Adrenal gland (tissue), 12 donors: Measurements from ENCODE around the gene CYP19A1. TPM values are rescaled to one million over a fixed set of nuclear protein-coding genes. Genes with fewer than 3 reads are reported as not detected.
"Not testable (repeated sequence)": the region's sequence is repeated elsewhere in the genome, so short reads cannot be mapped to it uniquely, and the experiment has no call there.

Source experiments
- DNase-seq, 7 donors: peaks; one replicate each; pipeline ENCODE4 v3.0.0-alpha.2; 2019 to 2020
- H3K27ac ChIP-seq, 5 donors: fragments of 200-600 bp; sonication (generic) in 4 of 5; 1 replicate in 3 of 5; 2 replicates in 2 of 5; pipeline versions ENCODE4 v1.5.1 to v1.8.0; 2016 to 2020; ENCODE audit warnings: mild to moderate bottlenecking in 1 of 5
- H3K27me3 ChIP-seq: fragments of 200-600 bp; 2 replicates; pipeline ENCODE4 v1.8.0; 2021
- H3K36me3 ChIP-seq, 2 donors: fragments of 200-600 bp; replicated peaks in 1 of 2; 1 replicate in 1 of 2; 2 replicates in 1 of 2; pipeline versions ENCODE4 v1.5.1 to v1.8.0; 2018 to 2022
- H3K4me1 ChIP-seq, 2 donors: fragments of 200-600 bp; replicated peaks in 1 of 2; 1 replicate in 1 of 2; 2 replicates in 1 of 2; pipeline versions ENCODE4 v1.5.1 to v1.8.0; 2018 to 2021
- H3K4me3 ChIP-seq, 4 donors: fragments of 200-600 bp; sonication (generic) in 3 of 4; one replicate each; pipeline ENCODE4 v1.5.1; 2016 to 2018
- H3K9me3 ChIP-seq, 3 donors: fragments of 200-600 bp; sonication (generic) in 1 of 3; replicated peaks in 1 of 3; 1 replicate in 2 of 3; 2 replicates in 1 of 3; pipeline versions ENCODE4 v1.5.1 to v1.8.0; 2016 to 2021
- POLR2A ChIP-seq, 2 donors: fragments of 450-650 bp; IDR thresholded peaks; one replicate each; pipeline ENCODE4 v1.6.1; 2017; ENCODE audit warnings: antibody characterized with exemption in 2 of 2, mild to moderate bottlenecking in 2 of 2, moderate library complexity in 1 of 2
- WGBS, 4 donors: extraction: QIAGEN DNeasy Blood & Tissue Kit in 2 of 4; methylation state at CpG; one replicate each; pipeline versions ENCODE4 v1.1.5 to v1.1.7; 2013 to 2017; 5-methylcytosine and 5-hydroxymethylcytosine counted together
- intact Hi-C, 2 donors: fragments of 100-400 bp; cut with DNase I; formaldehyde crosslinking; loops; one replicate each; pipeline versions ENCODE4 v1.14.1 to v1.15.0; 2022 to 2023
- polyA plus RNA-seq, 3 donors: library from polyadenylated mRNA; stranded (reverse); fragments of 200-250 nt in 2 of 3; fragments of 350-450 nt in 1 of 3; fragmentation: Illumina TruSeq in 1 of 3; extraction: RNeasy Lipid Tissue Mini Kit (QIAGEN cat#74804) in 1 of 3; gene quantifications; one replicate each; pipeline ENCODE4 v1.2.3, GENCODE V29; 2013 to 2014
- total RNA-seq, 9 donors: library from RNA; depleted of rRNA in 4 of 9; stranded (reverse); fragments of >200 nt in 4 of 9; fragments of 120-200 nt in 1 of 9; fragmentation: NEBNext Ultra II Directional in 1 of 9; extraction: Animal tissue kit (Norgen Biotek cat#: 25700) in 1 of 9; gene quantifications; one replicate each; pipeline versions ENCODE4 v1.1.0 to v1.2.4, GENCODE V29; 2013 to 2023
- TF ChIP-seq, protein P1 (sequence below), 6 experiments: fragments of 450-650 bp in 4 of 6; fragments of 200-600 bp in 2 of 6; sonication (generic) in 1 of 6; IDR thresholded peaks; 1 replicate in 5 of 6; 2 replicates in 1 of 6; pipeline versions ENCODE4 v1.5.1 to v1.8.0; 2016 to 2021; ENCODE audit warnings: antibody characterized with exemption in 6 of 6, mild to moderate bottlenecking in 2 of 6, moderate library complexity in 1 of 6
- donor health status: healthy with polysubstance abuse.
- donor health status: Bipolar disorder and iron deficiency.
- donor health status: DM: yes; HTN: yes; CAD: no.
- donor health status: DM: no; HTN: no; CAD: no.
- donor health status: DM: no; HTN: no; CAD: no.
- donor health status: DM: yes; HTN: yes; CAD: no.

Gene CYP19A1
- total and polyA plus RNA-seq, 12 donors = 0.41 to 21.6 (median 1.3) TPM

- Histone ChIP-seq H3K27ac (no peak overlapping the region), H3K9me3 (no peaks in the 10 kb centered on the region), H3K36me3 (no peaks in the 10 kb centered on the region), H3K4me1 (peaks cover 0 to 23% of the 10 kb centered on the region in 2 donors), H3K4me3 (no peak overlapping the region), H3K27me3 (peaks cover 10% of the 10 kb centered on the region)
- DNase-seq = peak in 4 of 7 donors; percentile 17 to 58 (median 26)
- intact Hi-C loops = no loop called here
- TF ChIP-seq, protein P1, sequence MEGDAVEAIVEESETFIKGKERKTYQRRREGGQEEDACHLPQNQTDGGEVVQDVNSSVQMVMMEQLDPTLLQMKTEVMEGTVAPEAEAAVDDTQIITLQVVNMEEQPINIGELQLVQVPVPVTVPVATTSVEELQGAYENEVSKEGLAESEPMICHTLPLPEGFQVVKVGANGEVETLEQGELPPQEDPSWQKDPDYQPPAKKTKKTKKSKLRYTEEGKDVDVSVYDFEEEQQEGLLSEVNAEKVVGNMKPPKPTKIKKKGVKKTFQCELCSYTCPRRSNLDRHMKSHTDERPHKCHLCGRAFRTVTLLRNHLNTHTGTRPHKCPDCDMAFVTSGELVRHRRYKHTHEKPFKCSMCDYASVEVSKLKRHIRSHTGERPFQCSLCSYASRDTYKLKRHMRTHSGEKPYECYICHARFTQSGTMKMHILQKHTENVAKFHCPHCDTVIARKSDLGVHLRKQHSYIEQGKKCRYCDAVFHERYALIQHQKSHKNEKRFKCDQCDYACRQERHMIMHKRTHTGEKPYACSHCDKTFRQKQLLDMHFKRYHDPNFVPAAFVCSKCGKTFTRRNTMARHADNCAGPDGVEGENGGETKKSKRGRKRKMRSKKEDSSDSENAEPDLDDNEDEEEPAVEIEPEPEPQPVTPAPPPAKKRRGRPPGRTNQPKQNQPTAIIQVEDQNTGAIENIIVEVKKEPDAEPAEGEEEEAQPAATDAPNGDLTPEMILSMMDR (IDR thresholded peaks at IDR 0.05) = no peak
- 65 to 74% (median 71%) methylated on average over 8 of the region's 8 CpGs for WGBS, 4 donors
Observed at GRCh38 chr15:51190424-51191068, 147.8 kb downstream of the CYP19A1 start.

GRCh38 chr15:51189669-51190385 is 148.6 kb downstream of the CYP19A1 start:
- 65 to 75% (median 73%) methylated on average over 6 of the region's 6 CpGs for WGBS, 4 donors
- no peak overlapping the region for H3K4me3 ChIP-seq
- no peak overlapping the region for H3K27ac ChIP-seq
- peaks cover 6% of the 10 kb centered on the region for H3K27me3 ChIP-seq
- H3K9me3 ChIP-seq = no peaks in the 10 kb centered on the region
- intact Hi-C loops = no loop called here
- H3K36me3 ChIP-seq = no peaks in the 10 kb centered on the region
- DNase-seq = no peak
- TF ChIP-seq, protein P1 (IDR thresholded peaks at IDR 0.05) = no peak
- no peak for TF ChIP-seq POLR2A (IDR thresholded peaks at IDR 0.05)
- H3K4me1 ChIP-seq = peaks cover 0 to 23% of the 10 kb centered on the region in 2 donors

- H3K27ac ChIP-seq, H3K36me3 ChIP-seq, H3K9me3 ChIP-seq, DNase-seq, H3K27me3 ChIP-seq, intact Hi-C loops, H3K4me3 ChIP-seq: not testable (repeated sequence)
- WGBS, 4 donors = 69 to 92% (median 80%) methylated on average over 5 to 6 of the region's 6 CpGs
- peaks cover 0 to 23% of the 10 kb centered on the region in 2 donors for H3K4me1 ChIP-seq
Observed at GRCh38 chr15:51188791-51189190, 149.6 kb downstream of the CYP19A1 start.

DNA sequence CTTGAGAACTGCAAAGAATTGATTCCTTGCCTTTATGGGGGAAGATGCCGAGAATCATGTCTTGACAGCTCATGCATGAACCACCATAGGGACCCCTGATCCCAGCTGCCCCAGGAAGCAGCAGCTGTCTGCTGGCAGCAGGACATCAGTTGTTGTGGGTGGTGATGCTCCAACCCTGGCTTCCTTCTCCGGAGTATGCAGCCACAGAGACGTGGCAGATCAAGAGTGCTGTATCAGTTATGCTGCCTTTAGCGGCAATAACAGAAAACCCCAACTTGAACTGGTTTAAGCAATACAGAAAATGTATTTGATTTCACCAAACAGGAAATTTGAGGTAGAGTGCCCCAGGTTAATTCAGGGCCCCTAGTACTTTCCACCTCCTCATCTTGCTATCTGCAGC is 151.5 kb downstream of the CYP19A1 start:
- intact Hi-C loops = no loop called here
- Histone ChIP-seq H3K4me1 (peaks cover 0 to 15% of the 10 kb centered on the region in 2 donors), H3K9me3 (no peaks in the 10 kb centered on the region), H3K4me3 (no peak overlapping the region), H3K27me3 (no peaks in the 10 kb centered on the region), H3K27ac (no peak overlapping the region), H3K36me3 (no peaks in the 10 kb centered on the region)
- DNase-seq = no peak
- WGBS, 4 donors = 73 to 87% (median 83%) methylated on average over 4 of the region's 4 CpGs
- TF ChIP-seq POLR2A (IDR thresholded peaks at IDR 0.05) = no peak
- TF ChIP-seq, protein P1 (IDR thresholded peaks at IDR 0.05) = no peak
